Activated CD8-positive, alpha-beta T cell treated with anti-CD3 and anti-CD28 coated beads, Interleukin-2, amount 10 ng/mL, durations not matched to agents 7 days and 5 days (primary cell): ENCODE results near the gene FOXO6. TPM values are rescaled to one million over a fixed set of nuclear protein-coding genes. Genes with fewer than 3 reads are reported as not detected.
A peak's percentile ranks its signal among the peaks of the same experiment; 100 is the strongest.

ENCODE experiments used
- ATAC-seq: fragments of 150-1000 bp; cut with Tn5 transposase; one replicate; pipeline ENCODE4 v1.10.0; 2021; ENCODE audit warnings: moderate library complexity
- CTCF ChIA-PET: fragments of 350-600 bp; sonication (Branson Sonifier 250); formaldehyde crosslinking; loops from one replicate; lab custom pipeline; 2021; ENCODE audit warnings: antibody characterized with exemption; lab: Charles Lee
- POLR2A ChIA-PET: fragments of 350-600 bp; sonication (Branson Sonifier 250); formaldehyde crosslinking; loops from one replicate; lab custom pipeline; 2021; ENCODE audit warnings: antibody characterized with exemption; lab: Charles Lee
- DNase-seq: peaks from one replicate; pipeline ENCODE4 v3.0.0-alpha.2; 2020
- H3K27ac Mint-ChIP-seq: one replicate; pipeline ENCODE4 v1.8.0; 2021; ENCODE audit warnings: mild to moderate bottlenecking, mixed read lengths
- H3K27me3 Mint-ChIP-seq: one replicate; pipeline ENCODE4 v1.8.0; 2021; ENCODE audit warnings: low read depth, mixed read lengths
- H3K36me3 Mint-ChIP-seq: one replicate; pipeline ENCODE4 v1.8.0; 2021; ENCODE audit warnings: low read depth, mixed read lengths
- H3K4me1 Mint-ChIP-seq: one replicate; pipeline ENCODE4 v1.8.0; 2021; ENCODE audit warnings: low read depth, mixed read lengths
- H3K4me3 Mint-ChIP-seq: one replicate; pipeline ENCODE4 v1.8.0; 2021; ENCODE audit warnings: mild to moderate bottlenecking, mixed read lengths
- H3K9me3 Mint-ChIP-seq: one replicate; pipeline ENCODE4 v1.8.0; 2022; ENCODE audit warnings: mixed read lengths; ENCODE audit not compliant: insufficient read depth
- total RNA-seq, 2 experiments: library from RNA; stranded (reverse); gene quantifications; one replicate each; pipeline ENCODE4 v1.2.3, GENCODE V29; 2021

The FOXO6 gene
- total RNA-seq, 2 experiments from 2014 or later, result 0.24 to 0.31 TPM

DNA sequence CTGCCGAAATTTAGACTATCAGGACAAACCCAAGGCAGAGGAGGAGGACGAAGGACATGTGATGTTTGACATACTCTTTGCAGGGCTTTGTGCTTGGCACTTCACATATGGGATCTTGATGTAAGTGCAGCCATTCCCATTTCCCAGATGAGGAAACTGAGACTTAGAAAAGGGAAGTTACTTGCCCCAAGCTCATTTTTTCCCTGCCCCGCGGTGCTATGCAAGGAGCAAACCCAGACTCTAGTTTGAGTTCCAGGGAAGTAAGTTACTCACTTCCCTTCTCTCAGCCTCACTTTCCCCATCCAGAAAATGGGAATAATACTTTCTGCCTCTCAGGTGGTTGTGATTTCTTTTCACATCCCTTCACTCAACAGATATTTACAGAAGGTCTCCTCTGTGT is 4.5 kb upstream of the FOXO6 start:
- no peaks in the 10 kb centered on the region for H3K9me3 Mint-ChIP-seq
- H3K36me3 Mint-ChIP-seq, result no peaks in the 10 kb centered on the region
- H3K4me1 Mint-ChIP-seq, result no peaks in the 10 kb centered on the region
- H3K27ac Mint-ChIP-seq, result no peak overlapping the region
- H3K4me3 Mint-ChIP-seq, result no peak overlapping the region
- ATAC-seq (no peak), DNase-seq (no peak)
- POLR2A ChIA-PET, result no interaction called here
- H3K27me3 Mint-ChIP-seq, result peaks cover 19% of the 10 kb centered on the region
- CTCF ChIA-PET, result no interaction called here

DNA sequence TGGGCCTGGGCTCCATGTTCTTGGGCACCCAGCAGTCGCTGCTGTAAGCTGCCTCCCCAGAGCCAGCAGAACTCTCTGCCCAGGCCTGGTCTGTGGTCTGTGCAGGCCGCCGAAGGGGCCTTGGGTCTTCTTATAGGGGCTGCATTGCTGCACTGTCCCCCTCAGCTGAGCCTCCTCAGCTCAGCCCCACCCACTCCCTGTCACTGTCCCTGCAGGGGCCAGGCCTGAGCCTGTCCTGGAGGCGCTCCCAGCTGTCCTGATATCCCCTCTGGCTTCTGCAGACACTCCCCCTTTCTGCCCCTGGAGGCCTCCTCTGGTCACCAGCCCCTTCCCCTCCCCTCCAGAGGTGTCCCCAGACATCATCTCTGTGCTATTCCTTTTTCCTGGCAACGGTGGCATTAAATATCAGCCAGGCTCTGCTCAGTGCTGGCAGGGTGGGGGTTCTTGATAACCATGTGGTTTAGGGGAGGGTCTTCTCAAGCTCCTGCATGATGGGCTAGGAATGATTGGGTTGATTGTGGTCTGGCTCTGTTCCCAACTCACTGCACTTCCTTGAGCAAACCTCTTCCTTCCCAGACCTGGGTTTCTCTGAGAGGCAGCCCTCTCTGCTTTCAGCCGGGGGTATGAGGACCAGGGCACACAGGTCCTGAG is 3.7 kb upstream of the FOXO6 start:
- Mint-ChIP-seq H3K36me3 (no peaks in the 10 kb centered on the region), H3K27me3 (peaks cover 18% of the 10 kb centered on the region), H3K4me1 (no peaks in the 10 kb centered on the region), H3K9me3 (no peaks in the 10 kb centered on the region), H3K27ac (no peak overlapping the region), H3K4me3 (no peak overlapping the region)
- DNase-seq (no peak), ATAC-seq (no peak)
- ChIA-PET CTCF (no interaction called here), POLR2A (no interaction called here)

DNA sequence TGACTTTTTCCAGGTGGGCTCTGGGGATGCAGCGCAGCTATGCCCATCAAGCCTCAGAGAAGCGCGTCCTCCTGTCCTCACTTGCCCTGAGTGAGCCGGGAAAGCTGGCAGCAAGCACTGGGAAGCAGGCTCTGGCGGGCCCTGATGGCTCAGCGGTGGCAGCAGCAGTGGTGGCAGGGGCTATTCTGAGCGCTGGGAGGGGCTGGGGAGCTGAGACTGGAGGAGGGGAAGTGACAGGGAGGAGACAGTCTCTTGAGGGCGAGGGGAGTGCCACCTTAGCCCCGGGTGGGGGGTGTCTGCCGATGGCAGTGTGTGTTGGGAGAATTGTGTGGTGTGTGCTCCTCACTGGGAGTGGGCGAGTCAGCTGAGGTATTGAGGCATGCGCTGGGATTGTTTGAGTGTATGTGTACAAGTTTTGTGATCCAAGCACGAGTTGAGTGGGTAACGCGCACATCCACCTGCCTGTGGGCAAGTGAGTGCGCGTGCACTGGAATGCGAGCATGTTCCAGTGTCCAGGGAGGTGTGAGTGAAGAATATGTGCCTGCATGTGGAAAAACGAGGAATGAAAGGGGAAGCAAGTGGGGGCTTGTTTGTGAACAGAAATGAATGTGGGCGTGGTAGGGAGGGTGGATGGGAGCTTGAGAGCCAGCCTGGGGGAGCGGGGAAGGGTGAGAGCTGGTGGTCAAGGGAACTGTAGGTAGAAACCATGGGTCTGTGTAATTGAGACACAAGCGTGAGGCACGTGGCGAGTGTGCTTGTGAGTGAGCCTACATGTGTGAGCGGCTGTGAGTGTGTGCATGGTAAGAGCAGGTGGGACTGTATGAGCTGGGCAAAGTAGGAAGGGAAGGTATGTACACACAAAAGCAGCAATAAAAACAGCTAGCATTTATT is 2.9 kb upstream of the FOXO6 start:
- Mint-ChIP-seq H3K9me3 (no peaks in the 10 kb centered on the region), H3K27ac (no peak overlapping the region), H3K36me3 (no peaks in the 10 kb centered on the region), H3K4me1 (no peaks in the 10 kb centered on the region), H3K27me3 (peaks cover 26% of the 10 kb centered on the region), H3K4me3 (no peak overlapping the region)
- ChIA-PET POLR2A (no interaction called here), CTCF (no interaction called here)
- DNase-seq (no peak), ATAC-seq (no peak)

DNA sequence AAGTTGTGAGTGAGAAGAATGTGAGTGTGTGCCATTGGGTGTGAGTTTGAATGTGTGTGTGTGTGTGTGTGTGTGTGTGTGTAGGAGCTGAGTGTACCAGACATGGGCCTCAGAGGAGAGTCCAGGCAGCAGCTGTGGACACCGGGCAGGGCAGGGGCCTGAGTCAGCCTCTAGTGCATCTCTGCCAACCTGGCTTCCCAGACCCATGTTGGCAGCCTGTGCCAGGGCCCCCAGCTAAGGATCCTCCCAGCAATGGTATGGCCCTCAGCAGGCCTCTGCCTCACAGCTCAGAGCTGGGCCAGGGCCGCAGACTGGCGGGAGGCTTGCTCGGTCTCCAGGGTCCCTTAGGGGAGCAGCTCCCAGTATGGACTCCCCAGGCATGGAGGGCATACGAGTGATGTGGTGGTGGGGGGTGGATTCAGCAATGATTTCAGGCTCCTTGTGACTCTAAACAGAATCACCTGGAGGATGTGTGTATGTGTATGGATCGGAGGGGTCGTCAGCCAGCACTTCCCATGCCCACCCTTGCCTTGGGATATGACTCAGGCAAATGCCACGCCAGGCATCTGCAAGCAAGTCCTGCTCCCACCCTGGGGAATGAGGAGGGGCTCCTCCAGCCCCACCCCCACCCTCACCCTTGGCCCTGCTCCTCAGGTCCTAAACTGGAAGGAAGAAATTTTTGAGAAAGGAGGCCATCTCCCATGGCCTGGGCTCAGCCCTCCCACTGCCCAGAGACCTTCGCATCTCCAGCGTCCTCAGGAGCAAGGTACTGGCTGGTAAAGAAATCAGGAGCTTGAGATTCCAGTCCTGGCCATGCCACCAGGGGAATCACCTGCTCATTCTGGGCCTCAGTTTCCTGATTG is 1.8 kb upstream of the FOXO6 start:
- DNase-seq (no peak), ATAC-seq (no peak)
- CTCF ChIA-PET, result interaction anchor here (2.1 kb wide), 1 partner anchor 10 kb away, joined by 4 read pairs; no protein-coding TSS in a partner anchor
- no peaks in the 10 kb centered on the region for H3K36me3 Mint-ChIP-seq
- no peaks in the 10 kb centered on the region for H3K4me1 Mint-ChIP-seq
- H3K27me3 Mint-ChIP-seq, result peaks cover 34% of the 10 kb centered on the region
- no peak overlapping the region for H3K27ac Mint-ChIP-seq
- no peaks in the 10 kb centered on the region for H3K9me3 Mint-ChIP-seq
- H3K4me3 Mint-ChIP-seq, result no peak overlapping the region
- POLR2A ChIA-PET, result no interaction called here

DNA sequence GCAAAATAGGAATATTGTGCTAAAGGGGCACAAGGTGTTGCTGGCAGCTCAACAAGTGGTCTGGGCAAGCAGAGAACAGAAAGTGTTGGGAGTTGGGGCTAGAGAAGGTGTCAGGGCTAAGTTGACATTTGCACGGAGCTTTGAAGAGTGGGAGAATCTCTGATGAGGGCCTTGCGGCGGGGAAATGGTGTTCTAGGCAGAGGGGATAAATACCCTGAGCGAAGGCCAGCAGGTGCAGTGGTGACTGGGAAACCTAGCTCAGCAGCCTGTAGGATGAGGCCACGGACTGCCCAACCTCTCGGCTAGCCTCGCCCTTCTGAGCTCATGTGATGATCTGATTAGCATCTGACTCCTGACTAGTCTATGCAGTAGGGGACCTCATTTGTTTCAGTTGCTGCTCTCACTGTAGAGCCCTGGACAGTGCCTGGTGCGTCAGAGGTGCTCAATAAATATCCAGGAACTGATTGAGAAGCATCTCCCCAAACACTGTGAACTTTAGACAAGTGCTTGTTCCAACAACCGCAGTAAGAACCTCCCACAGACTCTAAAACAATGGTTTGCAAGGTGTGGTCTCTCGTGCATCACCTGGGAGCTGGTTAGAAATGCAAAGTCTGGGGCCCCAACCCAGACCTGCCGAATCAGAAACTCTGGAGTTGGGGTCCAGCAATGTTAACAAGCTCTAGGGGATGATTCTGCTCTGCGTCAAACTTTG is 1.0 kb upstream of the FOXO6 start:
- H3K4me3 Mint-ChIP-seq, result peak overlapping the region; percentile 42
- DNase-seq, result no peak
- no peaks in the 10 kb centered on the region for H3K36me3 Mint-ChIP-seq

DNA sequence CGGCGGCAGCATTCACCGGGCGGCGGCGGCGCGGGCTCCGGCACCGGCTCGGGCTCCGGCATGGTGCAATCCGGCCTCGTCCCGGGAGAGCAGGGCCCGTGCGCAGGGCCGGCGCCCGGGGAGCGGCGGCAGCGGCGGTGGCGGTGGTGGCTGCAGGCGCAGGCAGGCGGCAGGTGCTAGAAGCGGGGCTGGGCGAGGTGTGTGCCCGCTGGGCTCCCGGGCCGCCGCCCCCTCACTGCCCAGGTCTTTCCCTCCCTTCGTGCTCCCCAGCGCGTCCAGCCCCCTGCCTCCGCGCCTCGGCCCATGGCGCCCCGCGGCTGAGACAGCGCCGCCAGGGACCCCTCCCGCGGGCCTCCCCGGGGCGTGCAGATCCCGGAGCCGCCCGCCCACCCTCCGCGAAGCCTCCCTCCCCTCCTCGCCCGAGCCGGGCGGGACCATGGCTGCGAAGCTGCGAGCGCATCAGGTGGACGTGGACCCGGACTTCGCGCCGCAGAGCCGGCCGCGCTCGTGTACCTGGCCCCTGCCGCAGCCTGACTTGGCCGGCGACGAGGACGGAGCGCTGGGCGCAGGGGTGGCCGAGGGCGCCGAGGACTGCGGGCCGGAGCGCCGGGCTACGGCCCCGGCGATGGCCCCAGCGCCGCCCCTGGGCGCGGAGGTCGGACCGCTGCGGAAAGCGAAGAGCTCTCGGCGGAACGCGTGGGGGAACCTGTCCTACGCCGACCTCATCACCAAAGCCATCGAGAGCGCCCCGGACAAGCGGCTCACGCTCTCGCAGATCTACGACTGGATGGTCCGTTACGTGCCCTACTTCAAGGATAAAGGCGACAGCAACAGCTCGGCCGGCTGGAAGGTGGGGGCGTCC is 492 bp downstream of the FOXO6 start:
- Mint-ChIP-seq H3K4me3 (no peak overlapping the region), H3K27ac (no peak overlapping the region), H3K4me1 (no peaks in the 10 kb centered on the region), H3K36me3 (no peaks in the 10 kb centered on the region), H3K9me3 (no peaks in the 10 kb centered on the region), H3K27me3 (peaks cover 49% of the 10 kb centered on the region)
- peak; percentile 11 for ATAC-seq
- no peak for DNase-seq
- CTCF ChIA-PET, result interaction anchor here (1.0 to 2.1 kb wide), 2 partner anchors 12 to 20 kb away, joined by 3 to 4 read pairs; no protein-coding TSS in a partner anchor
- POLR2A ChIA-PET, result interaction anchor here (0.6 to 0.8 kb wide), 2 partner anchors 17 to 1033 kb away, joined by 3 read pairs; no protein-coding TSS in a partner anchor

More for the DNA sequence above, 1.0 kb upstream of the FOXO6 start:
- Mint-ChIP-seq H3K27ac (no peak overlapping the region), H3K9me3 (no peaks in the 10 kb centered on the region), H3K27me3 (peaks cover 42% of the 10 kb centered on the region), H3K4me1 (no peaks in the 10 kb centered on the region)
- POLR2A ChIA-PET, result interaction anchor here (0.6 kb wide), 1 partner anchor 10 kb away, joined by 4 read pairs; no protein-coding TSS in a partner anchor
- ATAC-seq, result no peak
- CTCF ChIA-PET, result interaction anchor here (0.8 to 2.1 kb wide), 2 partner anchors 11 to 49 kb away, joined by 4 read pairs; no protein-coding TSS in a partner anchor

DNA sequence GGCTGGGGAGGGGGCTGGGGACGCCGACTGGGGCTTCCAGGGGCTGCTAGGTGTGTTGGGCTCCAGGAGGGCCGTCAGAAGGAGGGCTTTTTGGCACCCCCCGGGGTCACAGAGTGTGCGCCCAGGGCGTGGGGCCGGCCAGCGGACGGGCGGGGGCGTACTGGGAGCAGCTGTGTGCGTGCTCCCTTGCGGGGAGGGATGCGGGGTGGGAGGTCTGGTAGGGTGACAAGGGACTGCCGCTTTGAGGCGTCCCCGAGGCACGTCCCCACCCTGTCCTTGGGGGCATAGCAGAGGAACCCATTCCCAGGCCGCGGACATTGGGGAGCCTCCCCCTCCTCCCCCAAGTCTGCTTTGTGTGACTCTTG is 1.1 kb downstream of the FOXO6 start:
- no peak overlapping the region for H3K27ac Mint-ChIP-seq
- POLR2A ChIA-PET, result interaction anchor here (0.8 kb wide), 1 partner anchor 17 kb away, joined by 3 read pairs; no protein-coding TSS in a partner anchor

DNA sequence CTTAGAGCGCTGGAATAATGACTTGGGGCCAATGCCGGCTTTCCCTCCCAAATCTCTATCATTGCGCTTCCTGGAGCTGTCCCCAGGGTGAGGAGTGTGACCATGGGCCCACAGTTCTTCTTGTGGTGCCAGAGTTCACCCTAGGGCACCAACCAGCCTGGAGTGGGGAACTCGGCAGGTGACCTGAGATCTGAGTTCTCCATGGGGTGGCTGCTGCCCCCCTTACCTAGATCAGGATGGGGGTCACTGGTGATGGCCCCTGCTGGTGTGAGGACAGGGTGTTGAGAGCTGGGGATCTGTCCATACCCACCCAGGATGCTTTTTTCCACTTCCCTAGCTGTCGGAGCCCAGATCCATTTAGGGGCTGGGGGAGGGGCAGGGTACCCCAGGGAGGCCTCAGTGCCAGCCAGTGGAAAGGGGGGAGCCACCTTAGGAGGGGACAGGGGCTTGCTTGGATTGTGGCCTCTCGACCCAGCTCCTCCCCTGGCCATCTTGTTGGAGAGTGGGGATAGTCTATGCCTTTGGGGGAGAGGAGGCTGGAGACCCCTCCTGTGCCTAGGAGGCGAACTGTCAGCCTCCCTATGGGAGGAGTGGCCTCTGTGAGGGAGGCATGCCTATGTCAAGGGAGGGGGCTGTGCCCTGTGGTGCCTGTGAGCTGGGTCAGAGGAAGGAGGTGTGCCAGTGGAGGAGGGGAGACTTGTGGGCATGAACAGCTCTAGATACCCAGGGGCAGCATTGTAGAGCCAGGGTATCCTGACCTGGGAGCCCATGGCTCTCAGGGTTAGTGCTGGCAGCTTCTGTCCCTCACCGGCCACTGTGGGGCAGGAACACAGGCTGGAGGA is 1.7 kb downstream of the FOXO6 start:
- DNase-seq, result no peak
- no peaks in the 10 kb centered on the region for H3K36me3 Mint-ChIP-seq
- H3K27me3 Mint-ChIP-seq, result peaks cover 59% of the 10 kb centered on the region
- ATAC-seq, result no peak
- H3K27ac Mint-ChIP-seq, result no peak overlapping the region
- H3K9me3 Mint-ChIP-seq, result no peaks in the 10 kb centered on the region
- H3K4me3 Mint-ChIP-seq, result no peak overlapping the region
- POLR2A ChIA-PET, result no interaction called here
- CTCF ChIA-PET, result no interaction called here
- peaks cover 2% of the 10 kb centered on the region for H3K4me1 Mint-ChIP-seq

More for the DNA sequence above, 1.1 kb downstream of the FOXO6 start:
- ATAC-seq (no peak), DNase-seq (no peak)
- Mint-ChIP-seq H3K4me1 (peaks cover 2% of the 10 kb centered on the region), H3K27me3 (peaks cover 53% of the 10 kb centered on the region), H3K9me3 (no peaks in the 10 kb centered on the region), H3K4me3 (peak overlapping the region; percentile 9), H3K36me3 (no peaks in the 10 kb centered on the region)
- CTCF ChIA-PET, result interaction anchor here (1.0 kb wide), 1 partner anchor 20 kb away, joined by 3 read pairs; no protein-coding TSS in a partner anchor

DNA sequence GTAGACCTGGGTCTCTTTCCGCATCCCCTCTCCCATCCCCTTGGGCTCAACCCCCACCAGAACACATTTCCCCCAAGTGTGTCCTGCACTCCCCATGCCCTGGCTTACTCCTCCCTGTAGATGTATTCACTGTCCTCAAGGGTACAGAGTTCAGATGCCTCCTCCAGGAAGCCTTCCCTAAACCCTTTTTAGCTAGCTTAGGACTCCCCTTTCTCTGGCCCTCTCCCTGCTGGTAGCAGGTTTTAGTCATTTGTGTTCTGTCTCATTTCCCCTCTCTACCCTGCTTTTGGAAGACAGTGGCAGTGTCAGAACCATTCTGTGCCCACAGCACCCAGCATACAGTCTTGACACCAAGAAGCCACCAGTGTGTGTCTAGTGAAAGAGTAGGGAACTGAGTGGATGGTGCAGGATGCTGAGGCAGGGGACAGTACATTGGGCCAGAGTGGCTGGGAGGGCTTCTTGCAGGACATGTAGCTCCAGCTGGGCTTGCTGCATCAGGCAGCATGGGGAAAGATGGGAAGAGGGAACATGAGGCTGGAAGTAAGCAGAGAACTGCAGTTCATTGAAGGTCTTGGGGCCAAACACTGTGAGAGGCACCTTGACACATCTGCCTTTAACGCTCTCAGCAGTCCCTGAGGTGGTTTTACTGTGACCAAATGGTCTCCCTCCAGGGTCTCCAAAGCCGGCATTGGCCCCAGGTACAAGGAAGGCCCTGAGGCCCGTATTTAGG is 2.5 kb downstream of the FOXO6 start:
- ATAC-seq (no peak), DNase-seq (no peak)
- H3K27ac Mint-ChIP-seq, result no peak overlapping the region
- peaks cover 56% of the 10 kb centered on the region for H3K27me3 Mint-ChIP-seq
- no peak overlapping the region for H3K4me3 Mint-ChIP-seq
- H3K4me1 Mint-ChIP-seq, result peaks cover 2% of the 10 kb centered on the region
- CTCF ChIA-PET, result no interaction called here
- H3K9me3 Mint-ChIP-seq, result no peaks in the 10 kb centered on the region
- H3K36me3 Mint-ChIP-seq, result no peaks in the 10 kb centered on the region
- POLR2A ChIA-PET, result no interaction called here
